H9 (cell line): ENCODE measurements around the gene WDR5. TPM values are rescaled to one million over a fixed set of nuclear protein-coding genes. Genes with fewer than 3 reads are reported as not detected.

ENCODE experiments used
- DNase-seq: peaks from one replicate; pipeline ENCODE4 v3.0.0-alpha.2; 2017
- H2AFZ ChIP-seq: one replicate; pipeline ENCODE4 v1.6.1; 2013; ENCODE audit warnings: mild to moderate bottlenecking, low read length, control low read depth, moderate library complexity
- H2AK5ac ChIP-seq: 2 replicates; pipeline ENCODE4 v1.6.1; 2013; ENCODE audit warnings: low read length, control low read depth, mixed read lengths; ENCODE audit not compliant: insufficient read length
- H2BK120ac ChIP-seq: one replicate; pipeline ENCODE4 v1.6.1; 2013; ENCODE audit warnings: low read depth, mild to moderate bottlenecking, low read length, control low read depth, inconsistent platforms; ENCODE audit not compliant: poor library complexity, severe bottlenecking
- H2BK12ac ChIP-seq: 2 replicates; pipeline ENCODE4 v1.6.1; 2013; ENCODE audit warnings: low read length, control low read depth, mixed read lengths, low read depth; ENCODE audit not compliant: insufficient read length
- H2BK15ac ChIP-seq: 2 replicates; pipeline ENCODE4 v1.6.1; 2013; ENCODE audit warnings: low read depth, low read length, control low read depth
- H2BK20ac ChIP-seq: one replicate; pipeline ENCODE4 v1.6.1; 2013; ENCODE audit warnings: low read depth, mild to moderate bottlenecking, low read length, control low read depth, inconsistent platforms; ENCODE audit not compliant: poor library complexity, severe bottlenecking
- H2BK5ac ChIP-seq: 2 replicates; pipeline ENCODE4 v1.6.1; 2013; ENCODE audit warnings: low read length, control low read depth, mixed read lengths; ENCODE audit not compliant: insufficient read length
- H3K14ac ChIP-seq: 2 replicates; pipeline ENCODE4 v1.6.1; 2013; ENCODE audit warnings: low read length, control low read depth; ENCODE audit not compliant: insufficient read depth
- H3K18ac ChIP-seq: 2 replicates; pipeline ENCODE4 v1.6.1; 2013; ENCODE audit warnings: low read depth, mild to moderate bottlenecking, mixed read lengths, low read length, control low read depth; ENCODE audit not compliant: insufficient read length
- H3K23ac ChIP-seq: 2 replicates; pipeline ENCODE4 v1.6.1; 2013; ENCODE audit warnings: low read length, control low read depth, mixed read lengths, low read depth; ENCODE audit not compliant: insufficient read length
- H3K23me2 ChIP-seq: 2 replicates; pipeline ENCODE4 v1.6.1; 2013; ENCODE audit warnings: low read depth, mild to moderate bottlenecking, mixed read lengths, low read length, control low read depth; ENCODE audit not compliant: insufficient read length, poor library complexity, severe bottlenecking
- H3K27ac ChIP-seq: 2 replicates; pipeline ENCODE4 v1.5.1; 2013; ENCODE audit warnings: low read length, control low read depth, mixed read lengths, low read depth; ENCODE audit not compliant: insufficient read length
- H3K27me3 ChIP-seq: 2 replicates; pipeline ENCODE4 v1.6.1; 2013; ENCODE audit warnings: low read length, control low read depth, inconsistent platforms; ENCODE audit not compliant: insufficient read depth
- H3K4ac ChIP-seq: 2 replicates; pipeline ENCODE4 v1.6.1; 2013; ENCODE audit warnings: low read depth, mild to moderate bottlenecking, control low read depth, inconsistent platforms, low read length, moderate library complexity
- H3K4me1 ChIP-seq: 2 replicates; pipeline ENCODE4 v1.6.1; 2013; ENCODE audit warnings: low read length, control low read depth, inconsistent platforms; ENCODE audit not compliant: insufficient read depth
- H3K4me2 ChIP-seq: 2 replicates; pipeline ENCODE4 v1.6.1; 2013; ENCODE audit warnings: low read length, control low read depth, mixed read lengths; ENCODE audit not compliant: insufficient read length, insufficient read depth
- H3K56ac ChIP-seq: 2 replicates; pipeline ENCODE4 v1.6.1; 2013; ENCODE audit warnings: low read depth, mild to moderate bottlenecking, mixed read lengths, low read length, control low read depth; ENCODE audit not compliant: insufficient read length
- H3K79me1 ChIP-seq: 2 replicates; pipeline ENCODE4 v1.6.1; 2013; ENCODE audit warnings: low read depth, mild to moderate bottlenecking, moderate library complexity, low read length, control low read depth, inconsistent platforms; ENCODE audit not compliant: insufficient read depth, poor library complexity, severe bottlenecking
- H3K79me2 ChIP-seq: 2 replicates; pipeline ENCODE4 v1.6.1; 2013; ENCODE audit warnings: low read length, control low read depth, inconsistent platforms; ENCODE audit not compliant: insufficient read depth
- H3K9ac ChIP-seq: 2 replicates; pipeline ENCODE4 v1.6.1; 2013; ENCODE audit warnings: low read length, control low read depth, mixed read lengths; ENCODE audit not compliant: insufficient read length; ENCODE audit errors: extremely low read depth
- H3K9me3 ChIP-seq: one replicate; pipeline ENCODE4 v1.6.1; 2013; ENCODE audit warnings: low read depth, low read length, inconsistent platforms; ENCODE audit not compliant: control insufficient read depth
- H3T11ph ChIP-seq: one replicate; pipeline ENCODE4 v1.6.1; 2013; ENCODE audit warnings: mild to moderate bottlenecking, low read length, control low read depth, inconsistent platforms
- H4K20me1 ChIP-seq: one replicate; pipeline ENCODE4 v1.6.1; 2013; ENCODE audit not compliant: control insufficient read depth, insufficient read length, insufficient read depth
- H4K5ac ChIP-seq: 2 replicates; pipeline ENCODE4 v1.6.1; 2013; ENCODE audit warnings: low read depth, mild to moderate bottlenecking, mixed read lengths, low read length, control low read depth; ENCODE audit not compliant: insufficient read length
- H4K8ac ChIP-seq: replicated peaks from 2 replicates; pipeline ENCODE4 v1.6.1; 2013; ENCODE audit warnings: low read length, control low read depth, mixed read lengths, low read depth; ENCODE audit not compliant: insufficient read length
- H4K91ac ChIP-seq: 2 replicates; pipeline ENCODE4 v1.6.1; 2013; ENCODE audit warnings: low read depth, mild to moderate bottlenecking, moderate library complexity, mixed read lengths, low read length, control low read depth; ENCODE audit not compliant: insufficient read length
- H3K27ac Mint-ChIP-seq, 3 experiments: 2 replicates in 2 of 3; 3 replicates in 1 of 3; pipeline ENCODE4 v1.8.0; 2020 to 2021; ENCODE audit warnings: mixed read lengths in 3 of 3, mild to moderate bottlenecking in 1 of 3, moderate library complexity in 1 of 3
- H3K27me3 Mint-ChIP-seq: 2 replicates; pipeline ENCODE4 v1.8.0; 2021; ENCODE audit warnings: low read depth, mild to moderate bottlenecking, moderate library complexity, mixed read lengths
- H3K36me3 Mint-ChIP-seq, 3 experiments: 2 replicates in 2 of 3; 3 replicates in 1 of 3; pipeline ENCODE4 v1.8.0; 2020 to 2021; ENCODE audit warnings: low read depth in 3 of 3, mixed read lengths in 3 of 3; ENCODE audit not compliant: insufficient read depth in 1 of 3
- H3K4me1 Mint-ChIP-seq, 2 experiments: 2 replicates each; pipeline ENCODE4 v1.8.0; 2020; ENCODE audit warnings: mixed read lengths in 2 of 2
- H3K4me3 Mint-ChIP-seq, 2 experiments: 2 replicates in 1 of 2; 3 replicates in 1 of 2; pipeline ENCODE4 v1.8.0; 2020 to 2021; ENCODE audit warnings: mild to moderate bottlenecking in 2 of 2, mixed read lengths in 2 of 2, moderate library complexity in 1 of 2
- H3K9me3 Mint-ChIP-seq, 2 experiments: 2 replicates in 1 of 2; 3 replicates in 1 of 2; pipeline ENCODE4 v1.8.0; 2020; ENCODE audit warnings: mild to moderate bottlenecking in 2 of 2, mixed read lengths in 2 of 2, moderate library complexity in 1 of 2
- CTCF ChIP-seq: fragments of 200-600 bp; sonication (generic); conservative IDR thresholded peaks from 3 replicates; pipeline ENCODE4 v1.8.0; 2021; ENCODE audit warnings: antibody characterized with exemption, mild to moderate bottlenecking
- WGBS: extraction: QIAGEN DNeasy Blood & Tissue Kit; methylation state at CpG from one replicate; pipeline ENCODE4 v1.1.7; 2013; ENCODE audit warnings: missing lambda C conversion rate, low lambda C conversion rate, mixed read lengths; ENCODE audit not compliant: insufficient read length; ENCODE audit errors: extremely low coverage; 5-methylcytosine and 5-hydroxymethylcytosine counted together
- total RNA-seq: library from RNA; stranded (reverse); gene quantifications from 2 replicates; pipeline ENCODE4 v1.2.1, GENCODE V29; 2021

WDR5 gene
- total RNA-seq, 1 experiment from 2014 or later, result 72.3 TPM

DNA sequence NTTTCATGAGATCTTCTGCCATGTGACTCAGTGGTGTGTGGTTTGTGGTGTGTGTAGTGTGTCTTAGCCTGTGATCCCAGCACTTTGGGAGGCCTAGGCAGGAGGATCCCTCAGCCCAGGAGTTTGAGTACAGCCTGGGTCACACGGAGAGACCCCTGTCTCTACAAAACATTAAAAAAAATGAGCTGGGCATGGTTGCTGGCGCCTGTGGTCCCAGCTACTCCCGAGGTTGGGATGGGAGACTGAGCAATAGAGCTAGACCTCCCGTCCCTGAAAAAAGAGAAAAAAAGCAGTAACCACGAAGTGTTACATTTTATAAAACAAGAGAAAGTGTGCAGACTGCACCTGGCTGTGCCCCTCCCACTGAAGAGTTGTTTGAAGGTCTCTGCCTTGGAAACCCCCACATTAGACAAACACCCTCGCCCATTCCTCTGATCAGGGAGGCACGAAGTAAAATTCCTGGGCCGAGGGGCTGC, 49.7 kb downstream of the WDR5 start:
- Mint-ChIP-seq H3K4me1 (peaks cover 0 to 16% of the 10 kb centered on the region in 2 experiments; a peak in 2 of 4 replicates), H3K9me3 (peaks cover 7 to 8% of the 10 kb centered on the region in 2 experiments), H3K36me3 (peaks cover 0 to 3% (median 0%) of the 10 kb centered on the region in 3 experiments; a peak in 2 of 7 replicates), H3K27ac (peak overlapping the region in 1 of 3 experiments; percentile 40; a peak in 1 of 7 replicates), H3K27me3 (no peaks in the 10 kb centered on the region; the same call in 1 of the 2 replicates), H3K4me3 (no peak overlapping the region)
- H3K4me1 ChIP-seq, result no peaks in the 10 kb centered on the region; the same call in 1 of the 2 replicates
- H3K56ac ChIP-seq, result no peak overlapping the region
- no peak overlapping the region for H3K4ac ChIP-seq
- DNase-seq, result no peak
- no peak overlapping the region for H4K91ac ChIP-seq
- H2AFZ ChIP-seq, result no peak overlapping the region
- H3K14ac ChIP-seq, result no peak overlapping the region
- H3K27ac ChIP-seq, result no peak overlapping the region
- no peak overlapping the region for H4K5ac ChIP-seq
- H2BK20ac ChIP-seq, result no peak overlapping the region
- H4K8ac ChIP-seq, result no peak overlapping the region
- no peak overlapping the region for H3K18ac ChIP-seq
- no peak overlapping the region for H2BK12ac ChIP-seq
- no peak overlapping the region for H2AK5ac ChIP-seq
- no peak for TF ChIP-seq CTCF
- no peak overlapping the region for H2BK120ac ChIP-seq
- H3K79me2 ChIP-seq, result no peaks in the 10 kb centered on the region
- no peaks in the 10 kb centered on the region for H3K79me1 ChIP-seq
- H3T11ph ChIP-seq, result no peak overlapping the region
- H2BK5ac ChIP-seq, result no peak overlapping the region
- H3K27me3 ChIP-seq, result no peaks in the 10 kb centered on the region; the same call in 1 of the 2 replicates
- H3K9ac ChIP-seq, result no peak overlapping the region
- no peak overlapping the region for H3K4me2 ChIP-seq
- no peak overlapping the region for H2BK15ac ChIP-seq
- H3K23ac ChIP-seq, result no peak overlapping the region
- H3K9me3 ChIP-seq, result no peaks in the 10 kb centered on the region
- no CpG with 5 or more reads among the region's 8 CpGs for WGBS
- peaks cover 2% of the 10 kb centered on the region for H4K20me1 ChIP-seq
- H3K23me2 ChIP-seq, result no peaks in the 10 kb centered on the region
